ENCODE data around the gene ATF6. TPM values are rescaled to one million over a fixed set of nuclear protein-coding genes. Genes with fewer than 3 reads are reported as not detected.

The ATF6 gene
- total and polyA plus RNA-seq, 9 donors: 13.4 to 21.0 (median 16.3) TPM

- Histone ChIP-seq H3K36me3 (ENCODE audit: control insufficient read depth, insufficient read depth, low read length) (no peaks in the 10 kb centered on the region), H3K27me3 (ENCODE audit: control insufficient read depth, insufficient read depth, low read length) (no peaks in the 10 kb centered on the region), H3K9me3 (replicated peaks; ENCODE audit: control insufficient read depth, low read depth, low read length) (no peaks in the 10 kb centered on the region), H3K27ac (ENCODE audit: low read length) (peak overlapping the region; percentile 78), H3K4me3 (ENCODE audit: low read length) (no peak overlapping the region), H3K4me1 (ENCODE audit: control insufficient read depth, insufficient read depth, low read length) (peaks cover 51% of the 10 kb centered on the region)
- 81% methylated on average over 9 of the region's 9 CpGs for WGBS (ENCODE audit: insufficient coverage)
- DNase-seq: no peak
Observed at GRCh38 chr1:161972828-161973227, 206.7 kb downstream of the ATF6 start.

DNA sequence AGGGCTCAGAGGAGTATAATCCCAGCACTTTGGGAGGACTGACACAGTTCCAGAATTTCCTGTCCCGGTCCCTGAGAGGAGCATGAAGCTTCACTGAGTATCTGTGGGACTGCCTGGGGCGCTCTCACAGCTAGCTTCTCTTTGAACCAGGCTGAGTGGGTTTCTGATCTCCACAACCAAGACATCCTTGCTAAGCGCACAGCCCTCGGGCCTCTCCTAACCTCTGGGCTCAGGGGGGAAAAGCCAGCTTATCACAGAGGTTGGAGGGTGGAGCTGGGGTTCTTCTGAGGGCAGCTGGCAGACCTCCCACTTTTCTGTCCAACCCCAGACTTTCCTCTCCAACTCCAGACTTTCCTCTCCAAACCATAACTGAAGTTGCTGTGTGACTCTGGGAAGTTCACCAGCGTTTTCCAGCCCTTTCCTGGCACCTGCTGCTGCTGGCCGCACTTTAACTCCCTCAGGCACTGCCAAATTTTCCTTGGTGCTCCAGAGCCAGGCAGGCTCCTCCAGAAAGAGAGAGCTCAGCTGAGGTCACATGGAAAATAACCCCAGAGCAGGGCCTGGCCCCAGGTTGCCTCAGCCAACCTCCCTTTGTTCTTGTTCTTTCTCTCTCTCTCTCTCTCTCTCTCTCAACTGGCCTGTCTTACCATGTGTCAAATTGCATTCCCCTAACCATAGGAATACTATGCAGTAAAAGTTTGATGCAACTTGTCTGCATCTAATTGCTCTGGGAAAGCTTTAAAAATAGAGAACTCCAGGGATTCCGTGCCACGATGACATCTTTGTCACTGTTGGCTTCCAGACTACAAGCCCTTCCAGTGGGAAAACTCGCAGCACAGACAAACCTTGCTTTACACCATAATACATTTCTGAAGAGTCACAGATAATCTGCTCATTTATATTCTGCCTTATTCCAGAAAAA, 208.1 kb downstream of the ATF6 start:
- Histone ChIP-seq H3K27ac (ENCODE audit: low read length) (peak overlapping the region; percentile 78), H3K4me3 (ENCODE audit: low read length) (no peak overlapping the region), H3K36me3 (ENCODE audit: control insufficient read depth, insufficient read depth, low read length) (no peaks in the 10 kb centered on the region), H3K9me3 (replicated peaks; ENCODE audit: control insufficient read depth, low read depth, low read length) (no peaks in the 10 kb centered on the region), H3K27me3 (ENCODE audit: control insufficient read depth, insufficient read depth, low read length) (no peaks in the 10 kb centered on the region), H3K4me1 (ENCODE audit: control insufficient read depth, insufficient read depth, low read length) (peaks cover 51% of the 10 kb centered on the region)
- DNase-seq: peak; percentile 86
- WGBS (ENCODE audit: insufficient coverage): 27% methylated on average over 4 of the region's 9 CpGs

GRCh38 chr1:161978011-161978790, 212.1 kb downstream of the ATF6 start:
- Histone ChIP-seq H3K27ac (ENCODE audit: low read length) (no peak overlapping the region), H3K27me3 (ENCODE audit: control insufficient read depth, insufficient read depth, low read length) (no peaks in the 10 kb centered on the region), H3K4me3 (ENCODE audit: low read length) (no peak overlapping the region), H3K36me3 (ENCODE audit: control insufficient read depth, insufficient read depth, low read length) (peaks cover 16% of the 10 kb centered on the region), H3K9me3 (replicated peaks; ENCODE audit: control insufficient read depth, low read depth, low read length) (no peaks in the 10 kb centered on the region), H3K4me1 (ENCODE audit: control insufficient read depth, insufficient read depth, low read length) (peaks cover 33% of the 10 kb centered on the region)
- WGBS (ENCODE audit: insufficient coverage): 92% methylated on average over 27 of the region's 31 CpGs
- no peak for DNase-seq

DNA sequence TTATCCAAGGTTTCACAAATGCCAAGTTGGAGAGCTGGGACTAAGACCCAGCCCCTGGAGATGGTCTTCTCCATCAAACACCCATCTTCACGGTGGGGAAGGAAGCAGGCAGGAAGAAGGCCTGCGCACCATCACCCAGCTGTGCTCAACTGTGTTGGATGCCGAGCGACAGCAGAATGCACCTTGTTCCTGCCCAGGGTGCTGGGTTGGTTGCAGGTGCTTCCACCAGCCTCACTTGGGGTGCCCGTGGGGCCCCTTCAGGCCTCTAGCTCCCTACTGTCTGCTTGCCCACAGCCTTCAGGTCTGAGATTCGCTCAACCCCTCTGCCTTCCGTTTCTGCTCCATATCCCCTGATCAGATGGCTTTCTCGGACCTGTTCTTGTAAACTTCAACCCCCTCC, 215.0 kb downstream of the ATF6 start:
- no peak overlapping the region for H3K4me3 ChIP-seq (ENCODE audit: low read length)
- H3K27me3 ChIP-seq (ENCODE audit: control insufficient read depth, insufficient read depth, low read length): no peaks in the 10 kb centered on the region
- H3K36me3 ChIP-seq (ENCODE audit: control insufficient read depth, insufficient read depth, low read length): peaks cover 38% of the 10 kb centered on the region
- 86% methylated on average over 8 of the region's 8 CpGs for WGBS (ENCODE audit: insufficient coverage)
- no peak for DNase-seq
- no peak overlapping the region for H3K27ac ChIP-seq (ENCODE audit: low read length)
- peaks cover 29% of the 10 kb centered on the region for H3K4me1 ChIP-seq (ENCODE audit: control insufficient read depth, insufficient read depth, low read length)
- H3K9me3 ChIP-seq (replicated peaks; ENCODE audit: control insufficient read depth, low read depth, low read length): no peaks in the 10 kb centered on the region

- H3K27ac ChIP-seq (ENCODE audit: low read length): no peak overlapping the region
- WGBS (ENCODE audit: insufficient coverage): 50% methylated on average over 2 of the region's 11 CpGs
- no peak overlapping the region for H3K4me3 ChIP-seq (ENCODE audit: low read length)
- no peaks in the 10 kb centered on the region for H3K9me3 ChIP-seq (replicated peaks; ENCODE audit: control insufficient read depth, low read depth, low read length)
- H3K36me3 ChIP-seq (ENCODE audit: control insufficient read depth, insufficient read depth, low read length): peaks cover 38% of the 10 kb centered on the region
- H3K4me1 ChIP-seq (ENCODE audit: control insufficient read depth, insufficient read depth, low read length): peaks cover 37% of the 10 kb centered on the region
- peak; percentile 40 for DNase-seq
- H3K27me3 ChIP-seq (ENCODE audit: control insufficient read depth, insufficient read depth, low read length): no peaks in the 10 kb centered on the region
Observed at GRCh38 chr1:161981735-161982506, 215.8 kb downstream of the ATF6 start.

DNA sequence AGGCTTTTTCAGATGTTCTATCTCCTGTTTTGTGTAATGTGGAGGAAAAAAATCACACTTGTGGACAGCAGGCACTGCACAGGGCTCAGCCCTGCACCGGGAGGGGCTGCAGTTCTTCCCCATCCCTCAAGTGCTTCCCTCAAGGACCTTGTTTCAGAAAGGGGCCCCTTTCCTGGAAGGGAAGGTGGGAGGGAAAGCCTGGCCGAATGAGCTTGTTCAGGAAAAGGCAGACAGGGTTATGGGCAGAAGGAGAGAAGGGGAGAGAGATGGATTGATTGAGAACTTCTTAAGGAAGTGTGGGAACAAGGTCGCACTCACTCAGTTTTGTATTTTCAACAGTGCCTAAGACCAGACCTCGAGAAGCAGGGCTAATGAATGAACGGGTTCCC, 216.4 kb downstream of the ATF6 start:
- Histone ChIP-seq H3K4me3 (ENCODE audit: low read length) (no peak overlapping the region), H3K4me1 (ENCODE audit: control insufficient read depth, insufficient read depth, low read length) (peaks cover 42% of the 10 kb centered on the region), H3K27ac (ENCODE audit: low read length) (no peak overlapping the region), H3K9me3 (replicated peaks; ENCODE audit: control insufficient read depth, low read depth, low read length) (peaks cover 1% of the 10 kb centered on the region), H3K27me3 (ENCODE audit: control insufficient read depth, insufficient read depth, low read length) (no peaks in the 10 kb centered on the region), H3K36me3 (ENCODE audit: control insufficient read depth, insufficient read depth, low read length) (peaks cover 42% of the 10 kb centered on the region)
- 32% methylated on average over 4 of the region's 5 CpGs for WGBS (ENCODE audit: insufficient coverage)
- peak; percentile 35 for DNase-seq

GRCh38 chr1:161982917-161983316, 216.8 kb downstream of the ATF6 start:
- Histone ChIP-seq H3K27me3 (ENCODE audit: control insufficient read depth, insufficient read depth, low read length) (no peaks in the 10 kb centered on the region), H3K27ac (ENCODE audit: low read length) (no peak overlapping the region), H3K9me3 (replicated peaks; ENCODE audit: control insufficient read depth, low read depth, low read length) (peaks cover 6% of the 10 kb centered on the region), H3K36me3 (ENCODE audit: control insufficient read depth, insufficient read depth, low read length) (peaks cover 46% of the 10 kb centered on the region), H3K4me3 (ENCODE audit: low read length) (no peak overlapping the region), H3K4me1 (ENCODE audit: control insufficient read depth, insufficient read depth, low read length) (peaks cover 46% of the 10 kb centered on the region)
- WGBS (ENCODE audit: insufficient coverage): no CpG with 5 or more reads among the region's 9 CpGs
- DNase-seq: peak; percentile 54

DNA sequence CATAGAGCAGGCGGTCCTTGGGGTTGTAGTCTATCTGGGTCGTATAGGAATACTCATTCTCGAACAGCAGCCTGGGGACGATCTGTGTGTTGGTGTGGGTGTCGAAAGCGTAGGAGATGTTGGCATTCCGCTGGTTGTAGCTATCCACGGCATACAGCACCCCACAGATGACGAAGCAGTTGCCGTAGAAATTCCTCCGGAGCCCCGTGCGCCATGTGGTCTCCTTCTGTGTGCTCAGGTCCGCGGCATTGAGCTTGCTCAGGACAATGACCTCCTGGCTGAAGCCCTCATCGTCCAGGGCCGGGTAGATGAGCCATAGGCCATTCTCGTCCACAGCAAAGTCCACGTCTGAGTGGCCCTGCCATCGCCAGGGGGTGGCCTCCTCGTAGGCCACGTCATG, 217.6 kb downstream of the ATF6 start:
- Histone ChIP-seq H3K9me3 (replicated peaks; ENCODE audit: control insufficient read depth, low read depth, low read length) (peaks cover 6% of the 10 kb centered on the region), H3K4me1 (ENCODE audit: control insufficient read depth, insufficient read depth, low read length) (peaks cover 48% of the 10 kb centered on the region), H3K36me3 (ENCODE audit: control insufficient read depth, insufficient read depth, low read length) (peaks cover 50% of the 10 kb centered on the region), H3K27me3 (ENCODE audit: control insufficient read depth, insufficient read depth, low read length) (no peaks in the 10 kb centered on the region), H3K27ac (ENCODE audit: low read length) (no peak overlapping the region), H3K4me3 (ENCODE audit: low read length) (no peak overlapping the region)
- no peak for DNase-seq
- 95% methylated on average over 22 of the region's 22 CpGs for WGBS (ENCODE audit: insufficient coverage)

DNA sequence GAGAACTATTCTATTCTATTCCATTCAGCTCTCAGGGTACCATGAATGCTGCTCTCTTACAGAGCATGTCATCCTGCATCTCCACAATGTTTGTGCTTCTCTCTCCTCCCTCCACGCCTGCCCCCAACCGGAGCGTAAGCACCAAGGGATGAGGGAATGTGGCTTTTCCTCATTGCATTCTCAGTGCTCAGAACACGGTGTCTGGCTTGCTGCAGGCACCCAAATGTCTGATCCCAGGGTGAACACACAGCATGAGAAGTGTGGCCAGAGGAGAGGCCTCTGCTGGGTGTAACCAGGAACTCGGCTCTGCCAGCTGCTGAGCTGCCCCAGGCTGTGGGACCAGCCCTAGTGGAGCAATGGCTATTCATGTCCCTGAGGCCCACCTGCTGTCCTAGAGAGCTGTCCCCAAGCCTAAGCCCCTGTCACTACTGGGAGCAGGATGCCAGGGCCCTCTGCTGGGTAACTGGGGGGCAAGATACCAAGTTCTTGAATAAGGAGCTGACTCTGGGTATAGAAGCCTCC, 219.2 kb downstream of the ATF6 start:
- Histone ChIP-seq H3K27me3 (ENCODE audit: control insufficient read depth, insufficient read depth, low read length) (no peaks in the 10 kb centered on the region), H3K9me3 (replicated peaks; ENCODE audit: control insufficient read depth, low read depth, low read length) (peaks cover 6% of the 10 kb centered on the region), H3K4me1 (ENCODE audit: control insufficient read depth, insufficient read depth, low read length) (peaks cover 56% of the 10 kb centered on the region), H3K27ac (ENCODE audit: low read length) (no peak overlapping the region), H3K36me3 (ENCODE audit: control insufficient read depth, insufficient read depth, low read length) (peaks cover 60% of the 10 kb centered on the region), H3K4me3 (ENCODE audit: low read length) (no peak overlapping the region)
- no peak for DNase-seq
- WGBS (ENCODE audit: insufficient coverage): 74% methylated on average over 3 of the region's 5 CpGs

Measured in muscle of leg (tissue), 11 donors.